Measurements from ENCODE around the gene WBP1.
A peak's percentile ranks its signal among the peaks of the same experiment; 100 is the strongest.
"Not testable (repeated sequence)": the region's sequence is repeated elsewhere in the genome, so short reads cannot be mapped to it uniquely, and the experiment has no call there.

Gene WBP1

DNA sequence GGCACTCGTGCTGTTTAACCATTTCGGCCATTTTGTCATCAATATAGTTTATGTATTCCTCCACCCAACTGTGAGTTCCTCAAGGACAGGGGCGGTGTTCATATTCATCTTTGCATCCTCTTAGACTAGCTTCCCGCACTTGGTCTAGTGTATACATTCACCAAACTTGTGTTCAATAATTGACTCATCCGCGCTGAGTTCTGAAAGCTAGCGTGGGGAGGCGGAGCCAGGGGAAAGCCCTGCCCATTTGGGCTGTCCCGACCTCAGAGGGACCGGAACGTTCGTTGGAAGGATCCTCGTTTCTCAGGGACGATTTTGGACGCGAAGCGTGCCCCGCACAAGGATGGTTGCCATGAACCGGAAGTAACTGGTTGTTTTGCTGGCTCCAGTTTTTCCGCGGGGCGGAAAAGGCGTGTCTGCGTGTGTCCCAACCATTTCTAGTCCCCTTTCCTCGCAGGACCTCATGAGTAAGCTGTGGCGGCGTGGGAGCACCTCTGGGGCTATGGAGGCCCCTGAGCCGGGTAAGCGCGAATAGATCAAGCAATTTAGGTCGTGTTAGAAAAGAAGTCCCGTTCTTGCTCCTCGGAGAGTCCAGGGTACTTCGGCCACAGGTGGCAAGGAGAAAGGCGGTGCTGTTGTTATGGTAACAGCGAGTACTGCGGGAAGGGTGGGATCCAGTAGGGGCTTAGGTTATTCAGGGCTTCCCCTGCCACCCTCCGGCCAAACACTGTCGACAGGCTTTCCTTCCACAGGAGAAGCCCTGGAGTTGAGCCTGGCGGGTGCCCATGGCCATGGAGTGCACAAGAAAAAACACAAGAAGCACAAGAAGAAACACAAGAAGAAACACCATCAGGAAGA is 3.4 kb upstream of the WBP1 start, which contains the start of gene INO80B:
INO80B (plus strand) TSS at position 434 of the 858 bp plus-strand sequence; CDS start at position 464, 30 bp downstream.
- peak; percentile 96 to 98 for DNase-seq

DNA sequence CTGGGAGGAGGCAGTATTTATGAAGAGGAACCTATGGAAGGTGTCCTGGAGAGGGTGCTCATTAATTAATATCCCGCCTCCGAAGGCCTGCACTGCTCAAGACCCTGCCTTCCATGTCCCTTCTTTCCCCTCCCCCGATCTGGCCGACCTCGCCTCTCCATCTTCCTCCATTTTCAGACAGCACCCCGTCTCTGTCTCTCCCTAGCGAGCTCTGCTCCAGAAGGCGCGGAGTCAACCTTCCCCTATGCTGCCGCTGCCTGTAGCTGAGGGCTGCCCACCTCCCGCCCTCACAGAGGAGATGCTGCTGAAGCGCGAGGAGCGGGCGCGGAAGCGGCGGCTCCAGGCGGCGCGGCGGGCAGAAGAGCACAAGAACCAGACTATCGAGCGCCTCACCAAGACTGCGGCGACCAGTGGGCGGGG is 1.1 kb upstream of the WBP1 start:
- DNase-seq, result peak in 1 of 2 donors; percentile 61

DNA sequence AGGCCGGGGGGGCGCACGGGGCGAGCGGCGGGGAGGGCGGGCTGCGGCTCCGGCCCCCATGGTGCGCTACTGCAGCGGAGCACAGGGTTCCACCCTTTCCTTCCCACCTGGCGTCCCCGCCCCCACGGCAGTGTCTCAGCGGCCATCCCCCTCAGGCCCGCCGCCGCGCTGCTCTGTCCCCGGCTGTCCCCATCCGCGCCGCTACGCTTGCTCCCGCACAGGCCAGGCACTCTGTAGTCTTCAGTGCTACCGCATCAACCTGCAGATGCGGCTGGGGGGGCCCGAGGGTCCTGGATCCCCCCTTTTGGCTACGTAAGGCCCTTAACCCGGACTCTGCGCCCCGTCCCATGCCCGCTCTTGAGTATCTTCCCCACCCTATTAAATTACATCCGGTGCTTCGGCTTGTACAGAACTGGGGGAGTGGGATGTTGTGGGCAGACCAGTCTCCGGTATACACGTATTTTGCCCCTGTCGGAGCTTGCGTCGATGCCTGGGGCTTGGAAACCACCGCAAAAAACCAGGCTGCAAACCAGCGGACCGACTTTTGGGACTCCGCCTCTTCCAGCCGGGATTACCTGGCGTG is 598 bp upstream of the WBP1 start:
- peak in 1 of 2 donors; percentile 61 for DNase-seq

DNA sequence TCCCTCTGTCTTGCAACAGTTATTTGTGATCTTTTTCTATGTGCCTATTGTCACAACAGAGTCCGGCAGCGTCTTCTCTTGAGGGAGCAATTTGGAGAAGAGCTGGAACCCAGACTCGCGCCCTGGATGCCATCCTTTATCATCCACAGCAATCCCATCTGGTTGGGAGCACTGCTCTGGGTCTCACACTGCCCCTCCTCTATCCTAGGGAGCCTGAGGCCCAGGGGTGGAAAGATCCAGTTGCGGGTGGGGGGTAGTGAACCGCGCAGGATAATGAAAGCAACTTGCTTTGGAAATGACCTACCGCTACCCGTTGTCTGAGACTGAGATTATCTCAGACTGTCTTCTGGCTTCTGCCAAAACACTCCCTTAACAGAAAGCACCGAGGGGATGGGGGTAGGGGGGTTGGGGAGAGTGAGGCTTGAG is 713 bp downstream of the WBP1 start:
- no peak for DNase-seq

DNA sequence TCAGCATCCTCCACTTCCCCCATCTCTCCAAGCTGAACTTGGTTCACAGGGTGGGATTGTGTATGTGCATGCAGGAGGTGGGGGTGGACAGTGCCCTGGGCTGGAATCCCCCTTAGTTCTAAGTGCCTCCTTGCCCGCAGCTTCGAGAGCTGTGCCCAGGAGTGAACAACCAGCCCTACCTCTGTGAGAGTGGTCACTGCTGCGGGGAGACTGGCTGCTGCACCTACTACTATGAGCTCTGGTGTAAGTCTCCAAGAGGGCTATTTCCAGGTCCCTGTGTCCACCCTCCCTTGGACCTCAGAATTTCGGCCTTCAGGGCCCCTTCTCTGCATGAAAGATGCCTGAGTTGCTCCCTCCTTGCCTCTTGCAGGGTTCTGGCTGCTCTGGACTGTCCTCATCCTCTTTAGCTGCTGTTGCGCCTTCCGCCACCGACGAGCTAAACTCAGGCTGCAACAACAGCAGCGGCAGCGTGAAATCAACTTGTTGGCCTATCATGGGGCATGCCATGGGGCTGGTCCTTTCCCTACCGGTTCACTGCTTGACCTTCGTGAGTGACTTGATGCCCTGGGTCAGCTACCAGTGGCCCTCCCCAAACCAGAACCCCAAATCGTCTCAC is 1.4 kb downstream of the WBP1 start:
- not testable (repeated sequence) for DNase-seq

DNA sequence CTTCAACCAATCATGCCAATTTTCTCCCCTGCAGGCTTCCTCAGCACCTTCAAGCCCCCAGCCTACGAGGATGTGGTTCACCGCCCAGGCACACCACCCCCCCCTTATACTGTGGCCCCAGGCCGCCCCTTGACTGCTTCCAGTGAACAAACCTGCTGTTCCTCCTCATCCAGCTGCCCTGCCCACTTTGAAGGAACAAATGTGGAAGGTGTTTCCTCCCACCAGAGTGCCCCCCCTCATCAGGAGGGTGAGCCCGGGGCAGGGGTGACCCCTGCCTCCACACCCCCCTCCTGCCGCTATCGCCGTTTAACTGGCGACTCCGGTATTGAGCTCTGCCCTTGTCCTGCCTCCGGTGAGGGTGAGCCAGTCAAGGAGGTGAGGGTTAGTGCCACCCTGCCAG is 1.9 kb downstream of the WBP1 start:
- DNase-seq, result not testable (repeated sequence)

DNA sequence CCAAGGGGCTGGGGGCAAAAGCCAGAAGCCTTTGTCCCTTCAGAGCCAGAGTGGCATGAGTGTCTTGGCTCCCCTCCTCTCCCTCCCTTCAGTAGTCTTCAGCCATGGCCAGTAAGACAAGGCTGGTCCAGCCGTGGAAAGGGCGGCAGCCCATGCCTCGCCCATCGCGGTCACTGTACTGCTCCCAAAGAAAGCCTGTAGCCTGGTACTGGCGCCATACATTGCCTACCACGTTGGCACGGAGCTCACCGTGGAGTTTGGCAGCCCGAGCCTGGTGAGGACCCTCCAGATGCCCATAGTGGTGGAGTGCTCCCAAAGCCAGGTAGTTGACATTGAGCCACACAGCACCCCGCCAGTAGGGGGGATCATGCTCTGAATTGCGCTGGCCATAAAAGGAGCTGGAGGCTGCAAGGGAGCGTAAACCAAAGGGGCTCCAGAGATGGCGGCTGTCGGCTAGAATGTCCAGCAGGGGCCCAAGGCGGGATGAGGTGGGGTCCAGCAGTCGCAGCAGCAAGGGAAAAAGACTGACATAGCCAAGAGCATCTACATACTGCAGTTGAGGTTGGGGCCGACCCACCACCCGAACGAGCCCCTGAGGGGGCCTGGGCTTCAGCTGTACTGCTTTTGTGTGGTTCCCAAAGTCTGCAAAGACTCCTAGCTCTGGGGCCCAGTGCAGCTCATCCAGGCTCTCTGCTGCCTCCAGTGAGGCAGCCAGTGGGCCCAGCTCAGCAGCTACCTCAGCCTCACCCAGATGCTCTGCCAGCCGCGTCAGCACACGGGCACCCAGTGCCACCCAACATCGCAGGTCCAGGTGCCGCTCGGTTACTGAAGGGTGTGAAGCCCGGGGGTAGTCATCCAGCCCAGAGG is 3.2 kb downstream of the WBP1 start:
- no peak for DNase-seq

DNA sequence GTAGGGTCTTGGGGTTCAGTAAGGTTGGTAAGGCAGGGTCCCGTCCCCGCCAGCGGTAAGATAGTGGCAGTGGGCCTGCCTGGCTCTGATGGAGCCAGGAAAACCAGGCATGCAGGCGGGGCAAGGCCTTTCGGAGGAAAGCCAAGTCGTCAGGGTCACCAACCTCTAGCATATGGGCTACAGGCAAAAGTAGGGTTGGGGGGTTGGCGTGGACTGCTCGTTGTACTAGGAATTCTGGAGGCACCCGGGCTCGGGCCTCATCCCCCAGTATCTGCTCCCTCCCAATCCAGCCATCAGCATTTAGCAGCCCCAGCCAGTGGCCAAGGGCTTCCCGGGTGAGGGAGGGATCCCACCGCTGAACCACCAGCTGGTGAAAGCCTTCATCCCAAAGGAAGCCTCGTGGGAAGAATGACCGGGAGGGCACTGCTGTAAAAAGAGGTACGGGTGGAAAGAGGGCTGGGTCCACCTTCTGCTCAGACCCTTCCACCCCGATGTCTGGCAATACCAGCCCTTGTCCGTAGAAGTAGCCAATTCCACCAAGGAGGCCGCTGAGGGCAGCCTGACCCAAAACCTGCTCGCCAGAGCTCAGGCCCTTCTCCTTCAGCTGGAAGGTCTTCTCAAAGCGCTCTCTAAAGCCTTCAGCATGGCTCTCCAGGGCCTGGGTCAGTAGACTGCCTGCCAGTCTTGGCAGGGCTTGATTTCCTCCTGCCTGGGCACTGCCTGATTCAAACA is 4.0 kb downstream of the WBP1 start:
- DNase-seq, result no peak

DNA sequence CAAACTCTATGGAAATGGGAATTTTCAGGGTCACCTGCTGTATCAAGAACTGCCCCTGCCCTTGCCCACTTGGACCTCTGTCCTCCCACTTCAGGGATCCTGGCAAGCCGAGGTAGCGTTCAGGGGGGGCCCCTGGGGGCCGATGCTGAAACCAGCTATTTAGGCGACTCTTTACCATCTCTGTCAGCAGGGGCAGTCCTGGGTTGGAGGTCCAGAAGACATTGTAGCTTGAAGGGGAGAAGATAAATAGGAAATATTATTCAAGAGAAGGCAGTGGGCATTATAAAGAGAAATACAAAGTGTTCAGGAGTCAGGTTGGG is 4.5 kb downstream of the WBP1 start:
- no peak for DNase-seq

DNA sequence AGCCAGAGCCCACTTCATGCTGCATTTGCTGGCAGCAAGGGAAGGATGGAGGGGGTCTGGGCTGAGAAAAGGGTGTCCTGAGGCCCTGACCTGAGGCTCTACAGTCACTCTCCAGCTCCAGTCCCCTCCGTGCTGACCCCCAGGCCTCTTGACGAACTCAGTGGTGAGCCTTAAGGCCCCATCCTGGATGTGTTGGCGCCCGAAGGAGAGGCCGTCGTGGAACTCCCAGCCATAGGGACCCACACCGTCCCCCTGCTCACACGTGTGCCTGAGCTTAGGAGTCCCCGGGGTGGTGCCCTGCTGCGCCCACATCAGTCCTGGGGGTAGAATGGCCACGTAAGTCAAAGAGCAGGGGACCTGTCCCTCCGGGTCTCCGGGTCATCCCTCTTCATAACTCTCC is 6.2 kb downstream of the WBP1 start:
- no peak for DNase-seq

DNA sequence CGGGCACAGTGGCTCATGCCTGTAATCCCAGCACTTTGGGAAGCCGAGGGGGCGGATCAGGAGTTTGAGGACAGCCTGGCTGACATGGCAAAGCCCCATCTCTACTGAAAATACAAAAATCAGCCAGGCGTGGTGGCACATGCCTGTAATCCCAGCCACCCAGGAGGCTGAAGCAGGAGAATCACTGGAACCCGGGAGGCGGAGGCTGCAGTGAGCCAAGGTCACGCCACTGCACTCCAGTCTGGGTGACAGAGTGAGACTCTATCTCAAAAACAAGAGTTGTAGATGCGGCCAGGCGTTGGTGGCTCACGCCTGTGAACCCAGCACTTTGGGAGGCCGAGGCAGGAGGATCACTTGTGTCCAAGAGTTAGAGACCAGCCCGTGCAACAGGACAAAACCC is 12.5 kb downstream of the WBP1 start:
- not testable (repeated sequence) for DNase-seq

DNA sequence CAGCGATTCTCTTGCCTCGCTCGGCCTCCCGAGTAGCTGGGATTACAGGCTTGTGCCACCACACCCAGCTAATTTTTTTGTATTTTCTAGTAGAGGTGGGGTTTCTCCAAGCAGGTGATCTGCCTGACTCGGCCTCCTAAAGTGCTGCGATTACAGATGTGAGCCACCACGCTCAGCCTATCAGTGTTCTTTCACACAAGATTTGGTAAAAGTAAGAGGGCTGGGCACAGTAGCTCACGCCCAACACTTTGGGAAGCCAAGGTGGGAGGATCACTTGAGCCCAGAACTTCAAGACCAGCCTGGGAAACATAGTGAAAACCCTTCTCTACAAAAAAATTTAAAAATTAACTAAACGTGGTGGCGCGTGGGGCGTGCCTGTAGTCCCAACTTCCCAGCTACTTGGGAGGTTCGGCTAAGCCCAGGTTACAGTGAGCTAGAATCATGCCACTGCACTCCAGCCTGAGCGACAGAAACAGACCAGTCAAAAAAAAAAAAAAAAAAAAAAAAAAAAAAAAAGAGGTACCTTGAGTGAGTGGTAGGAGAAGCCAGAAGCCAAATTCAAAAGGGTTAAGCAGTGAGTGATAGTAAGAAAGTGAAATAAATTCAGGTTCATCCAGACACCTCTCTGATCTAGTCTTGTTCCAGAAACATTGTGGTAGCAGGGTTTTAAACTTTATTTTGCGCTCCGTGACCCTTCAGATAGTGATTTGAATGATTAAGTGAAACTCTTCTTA is 13.3 kb downstream of the WBP1 start:
- DNase-seq, result no peak

DNA sequence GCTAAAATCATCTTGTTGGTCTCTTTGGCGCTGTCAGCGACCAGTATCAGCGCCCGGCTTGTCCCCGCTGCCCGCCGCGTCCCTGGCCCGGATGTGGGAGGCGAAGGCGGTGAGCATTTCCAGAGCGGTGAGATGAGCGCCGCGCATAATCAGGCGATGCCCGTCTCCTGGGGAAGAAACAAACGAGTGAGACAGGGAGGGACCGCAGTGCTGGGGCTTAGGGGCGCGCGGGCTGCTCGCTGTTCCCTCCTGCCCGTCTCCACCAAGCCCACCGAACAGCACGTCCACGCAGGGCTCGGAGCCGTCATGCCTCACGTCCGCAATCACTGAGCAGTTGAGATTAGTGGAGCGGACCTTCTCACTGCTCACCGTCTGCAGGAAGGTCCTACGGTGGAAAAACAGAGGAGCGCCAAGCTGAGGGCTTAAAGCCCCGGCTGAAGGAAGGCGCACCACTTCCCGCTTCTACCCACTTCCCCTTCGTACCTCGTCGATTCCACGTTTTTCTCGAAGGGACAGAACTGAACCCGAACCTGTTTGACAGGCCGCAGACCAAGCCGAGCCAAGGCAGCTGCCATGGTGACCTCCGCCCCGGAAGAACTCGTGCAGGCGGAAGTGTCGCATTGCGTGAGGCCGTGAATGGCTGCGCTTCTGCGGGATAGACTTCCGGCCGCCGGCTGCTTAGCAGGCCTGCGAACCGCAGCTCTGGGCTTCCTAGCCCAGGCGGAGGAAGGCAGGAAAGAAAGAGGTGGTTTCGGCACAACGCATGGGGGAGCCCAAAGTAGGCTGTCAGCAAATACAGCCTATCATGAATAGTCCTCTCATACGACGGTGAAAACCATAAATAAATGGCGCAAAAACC is 14.1 kb downstream of the WBP1 start, which contains the start of gene MRPL53:
MRPL53 (minus strand) TSS at position 595 of the 859 bp plus-strand sequence; CDS start at position 575, 20 bp downstream.
- peak; percentile 85 to 90 for DNase-seq

DNA sequence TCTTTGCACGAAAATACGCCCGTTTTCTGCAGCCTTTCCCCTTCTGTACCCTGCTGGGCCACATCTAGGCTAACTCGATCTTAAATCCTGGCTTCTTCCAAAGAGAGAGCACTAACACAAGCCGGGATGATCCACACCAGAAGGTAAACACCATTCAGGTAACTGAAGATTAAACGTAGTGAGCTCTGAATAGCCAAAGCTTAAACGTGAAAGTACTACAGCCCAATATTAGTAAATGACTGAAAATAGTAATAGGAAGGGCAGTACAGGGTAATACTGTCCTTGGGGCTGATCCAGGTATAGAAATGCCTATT is 14.7 kb downstream of the WBP1 start:
- no peak for DNase-seq

DNA sequence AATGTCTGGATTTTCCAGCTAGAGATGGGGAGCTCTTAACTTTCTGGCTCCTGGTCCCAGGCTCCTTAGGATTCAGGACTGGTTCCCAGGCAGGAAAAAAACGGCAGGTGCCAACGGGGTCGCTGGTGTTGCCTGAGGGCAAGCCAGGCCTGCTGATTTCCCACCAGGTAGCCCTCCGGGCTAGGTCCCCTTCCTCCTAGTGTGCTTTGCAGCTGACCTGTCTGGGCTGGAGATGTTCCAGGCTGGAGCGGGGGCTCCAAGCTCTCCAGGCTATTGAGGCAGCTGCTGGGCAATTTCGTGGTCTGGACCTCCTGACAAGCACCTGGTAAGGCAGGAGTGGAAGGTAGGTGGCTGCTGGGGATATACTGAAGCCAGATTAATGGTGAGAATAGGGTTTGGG is 16.2 kb downstream of the WBP1 start:
- DNase-seq, result no peak

DNA sequence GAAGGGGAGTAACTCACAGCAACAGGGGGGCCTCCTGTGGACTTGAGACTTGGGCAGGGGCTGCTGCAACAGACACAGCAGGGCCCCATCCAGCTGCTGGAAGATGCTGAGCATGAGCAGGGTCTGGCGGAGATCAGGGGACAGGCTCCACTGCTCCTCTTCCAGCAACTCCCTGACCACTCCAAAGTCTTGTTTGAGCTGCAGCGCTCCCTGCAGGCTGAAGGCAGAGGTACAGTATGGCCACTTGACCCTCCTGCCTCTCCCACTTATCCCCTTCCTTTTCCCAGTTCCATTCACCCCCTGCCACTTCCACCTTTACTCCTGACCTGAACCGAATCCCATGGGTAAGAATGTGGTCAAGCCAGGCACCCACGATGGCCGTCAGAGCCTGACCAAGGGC is 16.7 kb downstream of the WBP1 start:
- DNase-seq, result no peak

DNA sequence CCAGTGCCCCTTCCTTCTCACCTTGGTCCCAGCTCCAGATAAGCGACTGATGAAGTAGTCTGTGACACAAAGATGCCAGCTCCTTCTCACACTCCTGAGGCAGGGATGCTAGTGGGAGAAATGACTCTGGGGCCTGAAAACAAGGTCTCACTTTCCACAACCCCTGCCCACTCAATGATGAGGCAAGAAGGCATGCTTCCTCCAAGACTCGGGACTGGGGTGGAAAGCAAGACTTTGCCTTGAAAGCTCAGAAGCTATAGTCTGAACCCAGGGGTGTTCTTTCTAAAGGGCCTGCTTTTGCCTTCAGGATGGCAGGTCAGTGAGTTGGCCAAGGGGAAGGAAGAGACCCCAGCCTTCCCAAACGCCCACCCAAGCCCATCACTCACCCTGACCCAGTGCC is 23.2 kb downstream of the WBP1 start:
- no peak for DNase-seq

DNA sequence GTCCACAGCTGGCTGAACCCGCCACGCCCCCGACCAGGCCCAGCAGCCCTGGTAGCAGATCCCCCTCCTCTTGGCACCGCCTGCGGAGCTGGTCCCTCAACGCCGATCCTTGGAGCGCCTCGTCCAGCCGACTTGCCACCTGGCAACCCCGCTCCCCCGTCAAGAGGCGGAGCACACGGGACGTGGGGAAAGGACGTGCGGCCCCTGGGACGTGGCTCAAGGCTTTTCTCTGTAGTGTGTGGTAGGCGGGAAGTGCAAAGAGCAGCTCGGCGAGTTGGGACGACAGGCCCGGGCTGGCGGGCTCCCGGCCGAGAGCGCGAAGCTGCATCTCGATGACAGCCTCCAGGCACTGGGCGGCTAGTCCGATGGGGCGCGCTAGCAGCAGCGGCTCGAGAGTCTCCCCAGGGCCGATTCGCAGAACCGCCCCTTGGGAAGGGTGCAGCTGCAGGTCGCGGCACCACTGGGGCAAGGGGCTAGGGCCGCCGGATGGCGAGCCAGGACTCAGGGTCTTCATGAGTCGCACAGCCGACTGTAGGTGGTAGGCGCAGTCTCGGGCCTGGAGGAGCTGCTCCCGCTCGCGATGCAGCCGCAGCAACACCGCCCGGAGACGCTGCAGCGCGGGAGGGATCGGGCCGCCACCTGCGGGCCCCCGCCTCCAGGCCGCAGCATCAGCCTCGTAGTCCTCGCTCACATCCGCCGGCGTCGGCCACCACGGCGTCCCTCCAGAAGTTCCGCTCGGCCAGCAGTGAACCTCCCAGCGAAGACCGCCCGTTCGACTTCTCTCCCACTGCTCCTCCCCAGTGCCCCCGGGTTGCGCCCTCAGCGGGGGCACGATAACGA is 23.9 kb downstream of the WBP1 start:
- no peak for DNase-seq

DNA sequence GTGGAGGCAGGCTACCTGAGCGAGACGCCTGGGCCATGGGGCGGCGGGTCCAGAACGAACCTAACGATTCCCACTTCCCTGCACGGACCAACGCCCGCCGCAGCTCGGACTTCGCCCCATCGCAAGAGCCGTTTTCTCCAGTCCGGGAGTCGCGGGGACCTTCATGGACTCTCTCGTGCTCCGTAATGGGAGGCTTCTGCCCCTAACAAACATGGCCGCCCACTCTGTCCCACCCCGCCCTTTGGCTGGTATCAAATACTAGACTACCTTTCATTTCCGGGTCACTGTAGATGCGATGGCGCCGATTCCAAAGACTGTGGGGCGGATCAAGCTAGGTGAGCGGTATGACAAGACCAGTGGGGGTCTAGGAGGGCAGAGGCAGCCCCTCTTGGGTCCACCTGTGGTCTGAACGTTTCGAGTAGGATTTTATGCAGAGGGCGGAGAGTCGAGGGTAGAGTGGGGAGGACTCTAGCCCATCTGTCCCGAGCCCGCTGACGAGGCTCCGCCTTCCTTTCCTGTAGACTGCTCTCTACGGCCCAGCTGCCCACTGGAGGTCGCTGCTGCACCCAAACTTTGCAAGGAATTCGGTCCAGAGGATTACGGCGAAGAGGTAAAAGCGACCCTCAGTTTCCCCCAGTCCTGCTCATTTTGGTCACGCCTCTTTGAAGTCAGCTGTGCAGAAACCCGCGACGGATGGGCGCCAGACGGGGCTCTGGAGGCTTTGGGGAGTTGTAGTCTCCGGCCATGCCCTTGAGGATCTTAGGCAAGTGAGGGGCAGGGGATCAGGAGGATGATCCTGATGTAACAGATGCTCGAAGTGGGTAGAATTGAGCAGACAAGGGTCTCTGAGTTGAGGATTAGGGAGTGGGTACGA is 24.8 kb downstream of the WBP1 start, which contains the start of the genes CCDC142 and TTC31:
CCDC142 (minus strand) TSS at position 198 of the 874 bp plus-strand sequence; CDS start at position 37, 161 bp downstream.
TTC31 (plus strand) TSS at position 281 of the 874 bp plus-strand sequence; CDS start at position 296, 15 bp downstream.
- DNase-seq, result peak; percentile 94 to 98

All from hippocampal formation (tissue), 2 donors.